ENCODE results near the gene FAM90A1.
"Not testable (repeated sequence)": the region's sequence is repeated elsewhere in the genome, so short reads cannot be mapped to it uniquely, and the experiment has no call there.

The FAM90A1 gene

GRCh38 chr12:8233300-8233855 lies 6.0 kb upstream of the FAM90A1 start:
- not testable (repeated sequence) for DNase-seq

DNA sequence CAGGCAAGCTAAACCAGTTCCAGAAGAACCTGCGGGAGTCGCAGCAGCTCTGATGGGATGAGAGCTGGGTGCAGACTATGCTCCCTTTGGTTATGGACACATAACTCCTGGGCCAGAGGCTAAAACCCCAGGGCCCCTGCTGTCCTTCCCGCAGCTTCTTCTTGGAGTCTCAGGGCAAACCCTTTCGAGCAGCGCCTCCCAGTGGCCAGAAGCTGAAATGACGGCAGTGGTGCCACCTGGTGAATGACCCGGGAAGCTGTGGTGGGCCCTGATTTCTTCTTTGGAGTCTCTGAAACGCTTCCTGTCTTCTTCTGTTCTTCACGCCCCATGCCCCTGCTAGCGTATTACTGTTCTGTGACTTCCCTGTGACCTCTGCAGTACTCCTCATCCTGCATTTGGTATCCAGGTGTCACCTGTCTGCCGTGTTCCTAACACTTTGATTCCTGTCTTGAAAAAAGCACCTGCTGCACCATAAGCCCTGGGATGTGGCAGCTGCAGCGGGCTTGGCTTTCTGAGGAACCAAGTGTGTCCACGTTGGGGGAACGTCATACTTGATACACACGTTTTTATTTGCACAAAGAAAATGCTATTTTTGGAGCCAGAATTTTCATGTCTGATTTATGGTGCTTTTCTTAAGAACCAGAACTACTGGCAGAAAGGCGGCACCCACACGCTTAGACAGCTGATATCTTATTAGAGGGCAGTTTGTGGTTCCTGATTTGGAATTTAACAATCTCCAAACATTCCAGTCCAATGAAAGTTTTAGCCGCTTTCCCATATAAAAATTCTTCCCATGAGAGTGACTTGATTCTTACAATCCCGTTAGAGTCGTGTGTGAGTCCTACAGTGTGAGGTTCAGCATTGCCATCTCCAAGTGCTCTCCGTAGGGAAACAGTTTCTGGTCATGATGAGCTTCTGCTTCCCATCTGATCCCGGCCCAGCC lies 4.5 kb upstream of the FAM90A1 start:
- DNase-seq, result peak; percentile 47

GRCh38 chr12:8231049-8231448 lies 3.6 kb upstream of the FAM90A1 start:
- DNase-seq, result not testable (repeated sequence)

DNA sequence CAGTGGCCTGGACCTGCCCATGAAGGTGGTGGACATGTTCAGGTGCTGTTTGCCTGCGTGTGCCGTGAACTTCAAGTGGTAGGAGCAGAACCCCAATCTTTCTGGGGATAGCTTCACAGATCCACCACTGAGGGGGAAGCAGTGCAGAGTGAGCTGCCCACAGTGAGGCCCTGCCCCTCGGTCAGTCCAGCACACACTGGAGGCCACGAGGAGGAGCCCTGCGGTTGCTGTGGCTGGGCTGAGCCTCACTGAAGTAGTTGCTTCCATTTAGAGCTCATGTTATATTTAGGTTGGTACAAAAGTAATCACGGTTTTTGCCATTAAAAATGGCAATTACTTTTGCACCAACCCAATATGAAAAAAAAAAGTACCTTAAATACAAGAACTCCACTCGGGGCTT lies 2.1 kb upstream of the FAM90A1 start:
- not testable (repeated sequence) for DNase-seq

GRCh38 chr12:8228607-8229006 lies 1.2 kb upstream of the FAM90A1 start:
- not testable (repeated sequence) for DNase-seq

GRCh38 chr12:8227732-8228077 lies 287 bp upstream of the FAM90A1 start:
- not testable (repeated sequence) for DNase-seq

DNA sequence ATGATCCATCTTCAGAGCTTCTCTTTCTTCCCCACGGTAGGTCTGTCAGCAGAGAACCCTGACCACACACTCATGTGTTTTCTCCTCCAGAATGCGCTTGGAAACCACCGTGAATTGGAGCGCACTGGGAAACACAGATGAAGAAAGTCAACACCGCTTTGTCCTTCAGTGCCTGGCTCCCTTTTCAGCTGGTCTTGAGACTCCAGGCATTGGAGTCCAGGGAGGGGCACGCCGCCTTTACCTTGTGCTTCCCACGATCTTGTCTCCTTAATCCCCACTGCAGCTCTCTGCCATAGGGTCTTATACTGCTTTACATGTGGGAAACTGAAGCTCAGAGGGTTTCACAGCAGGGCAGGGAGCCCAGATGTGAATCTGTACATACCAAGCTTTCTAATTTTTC lies 1.1 kb downstream of the FAM90A1 start:
- no peak for DNase-seq

DNA sequence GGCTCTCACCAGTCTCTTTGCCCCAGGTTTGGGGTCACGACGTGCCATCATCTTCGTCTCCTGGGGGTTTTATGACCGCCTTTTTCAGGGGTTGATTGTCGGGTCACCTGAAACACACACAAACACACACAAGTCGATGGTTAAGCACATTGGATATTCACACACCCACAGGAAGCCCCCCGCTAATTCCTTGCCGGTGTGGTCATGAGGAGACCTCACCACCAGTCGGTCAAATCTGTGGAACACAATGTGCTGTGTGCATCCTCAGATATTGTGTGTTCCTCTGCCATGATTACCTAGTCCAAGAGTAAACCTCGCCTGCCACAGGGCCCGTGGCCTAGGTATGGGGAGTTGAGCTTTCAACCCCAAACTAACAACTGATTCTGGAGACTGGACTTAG lies 2.6 kb downstream of the FAM90A1 start:
- not testable (repeated sequence) for DNase-seq

GRCh38 chr12:8223646-8224045 lies 3.8 kb downstream of the FAM90A1 start:
- DNase-seq, result not testable (repeated sequence)

GRCh38 chr12:8222303-8222702 lies 5.1 kb downstream of the FAM90A1 start:
- not testable (repeated sequence) for DNase-seq

DNA sequence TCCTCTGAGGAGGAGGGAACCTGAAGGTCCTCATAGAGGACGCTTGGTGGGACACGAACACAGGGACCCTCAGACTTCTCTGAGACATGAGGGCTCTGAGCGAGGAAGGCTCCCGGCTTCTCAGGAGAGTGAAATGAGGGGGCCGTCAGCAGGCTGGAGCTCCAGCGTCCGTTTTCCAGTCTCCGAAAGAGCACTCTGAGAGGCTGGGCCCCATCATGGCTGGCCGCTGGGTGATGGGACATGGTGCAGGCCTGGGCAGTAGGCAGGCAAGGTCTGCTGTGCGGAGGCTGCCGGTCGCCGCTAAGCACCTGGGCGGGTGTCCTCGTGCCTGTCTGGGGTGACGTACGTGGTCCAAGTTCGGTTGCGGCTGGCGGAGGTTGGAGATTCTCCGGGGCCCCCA lies 5.6 kb downstream of the FAM90A1 start:
- not testable (repeated sequence) for DNase-seq

GRCh38 chr12:8221375-8221774 lies 6.0 kb downstream of the FAM90A1 start:
- not testable (repeated sequence) for DNase-seq

DNA sequence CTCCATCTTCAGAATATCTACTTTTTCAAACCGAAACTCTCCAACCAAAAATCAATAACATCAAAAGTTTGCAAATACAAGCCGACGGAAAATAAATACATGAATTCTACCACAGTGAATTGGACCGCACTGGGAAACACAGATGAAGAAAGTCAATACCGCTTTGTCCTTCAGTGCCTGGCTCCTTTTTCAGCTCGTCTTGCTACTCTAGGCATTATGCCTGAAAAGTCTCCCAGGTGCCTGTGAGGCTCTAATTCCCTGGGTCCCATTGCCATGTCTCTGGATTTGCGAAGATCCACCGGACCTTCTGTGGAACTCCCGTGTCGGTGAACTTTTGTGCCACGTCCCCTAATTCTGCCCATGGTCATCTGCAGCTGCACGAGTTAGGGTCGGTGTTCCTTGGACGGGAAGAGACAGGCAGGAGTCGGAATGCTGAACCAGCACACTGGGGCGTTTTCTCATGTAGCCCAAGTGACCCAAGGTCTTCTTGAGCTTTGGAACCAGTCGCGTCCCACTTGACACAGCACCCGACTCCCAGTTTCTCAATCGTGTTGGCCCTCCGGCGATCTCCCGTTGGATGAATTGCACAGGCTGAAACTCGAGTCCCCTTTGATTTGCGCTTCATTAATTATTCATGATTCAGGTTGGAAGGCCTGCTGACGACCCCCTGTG lies 8.6 kb downstream of the FAM90A1 start:
- not testable (repeated sequence) for DNase-seq

GRCh38 chr12:8197685-8198308 lies 29.6 kb downstream of the FAM90A1 start:
- DNase-seq, result not testable (repeated sequence)

DNA sequence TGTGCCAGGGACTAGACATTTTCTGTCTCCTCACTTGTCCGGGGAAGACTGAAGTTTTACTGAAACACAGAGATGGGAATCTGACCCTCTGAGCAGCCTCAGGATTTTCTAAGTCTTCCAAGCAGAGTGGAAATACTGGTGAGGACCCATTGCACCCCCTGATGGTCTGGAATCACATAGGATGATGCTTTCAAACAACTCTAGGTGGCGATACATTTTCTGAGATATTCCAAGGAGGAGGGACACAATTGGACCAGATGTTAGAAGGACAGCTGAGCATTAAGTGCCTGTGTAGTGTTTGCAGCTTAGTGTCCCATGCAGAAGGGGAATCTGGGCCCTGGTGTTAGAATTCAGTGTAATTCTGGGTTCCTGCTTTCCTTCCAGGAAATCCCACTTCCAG lies 39.3 kb downstream of the FAM90A1 start:
- DNase-seq, result not testable (repeated sequence)

GRCh38 chr12:8184206-8184605 lies 43.2 kb downstream of the FAM90A1 start:
- DNase-seq, result not testable (repeated sequence)

- not testable (repeated sequence) for DNase-seq
These were observed 44.1 kb downstream of the FAM90A1 start for GRCh38 chr12:8183346-8183745.

GRCh38 chr12:8182923-8183322 lies 44.5 kb downstream of the FAM90A1 start:
- not testable (repeated sequence) for DNase-seq

DNA sequence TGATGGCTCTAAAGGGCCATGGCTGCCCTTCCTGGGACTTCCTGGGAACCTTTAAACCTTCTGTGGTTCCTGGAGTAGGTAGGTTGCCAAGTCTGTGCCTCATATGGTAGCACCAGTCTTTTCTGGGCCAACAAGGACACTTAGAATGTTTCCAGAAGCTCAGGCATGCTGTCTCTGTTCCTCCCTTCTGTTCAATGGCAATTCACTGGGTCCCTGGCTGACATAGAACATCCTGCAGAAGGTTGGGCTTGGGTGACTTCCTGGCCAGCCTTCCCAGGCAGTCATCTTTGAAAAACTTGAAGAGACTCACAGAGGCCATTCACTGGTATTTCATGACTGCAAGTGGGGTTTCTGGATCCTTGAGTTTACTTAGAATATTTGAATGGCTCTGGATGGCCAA lies 46.1 kb downstream of the FAM90A1 start:
- not testable (repeated sequence) for DNase-seq

DNA sequence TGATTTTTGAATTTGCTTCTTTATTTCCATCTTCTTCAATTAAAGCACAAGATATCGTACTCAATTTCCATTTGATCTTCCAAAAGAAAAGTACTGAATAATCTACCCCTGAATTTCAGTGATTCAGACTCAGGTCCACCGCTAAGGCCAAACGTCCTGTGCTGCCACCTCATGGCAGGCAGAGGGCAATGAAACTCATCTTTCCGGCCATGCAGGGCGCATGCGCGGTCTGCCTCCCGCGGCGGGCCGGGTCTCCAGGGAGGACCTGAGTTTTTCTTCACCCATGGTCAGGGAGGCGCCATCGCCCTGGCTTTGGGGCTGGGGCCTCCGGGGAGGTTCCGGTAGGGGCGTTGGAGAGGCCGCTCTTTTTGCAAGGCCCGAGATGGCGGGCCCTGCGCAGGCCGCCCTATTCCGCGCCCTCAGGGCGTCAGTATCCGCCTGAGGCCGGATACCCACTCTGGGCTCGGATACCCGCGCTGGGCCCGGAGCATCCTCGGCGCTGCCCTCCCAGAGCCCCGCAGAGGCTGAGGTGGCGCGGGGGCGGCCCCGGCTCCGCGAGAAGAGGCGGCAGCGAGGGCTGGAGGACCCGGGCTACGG lies 47.3 kb downstream of the FAM90A1 start:
- DNase-seq, result peak; percentile 43

- not testable (repeated sequence) for DNase-seq
These were observed 54.5 kb downstream of the FAM90A1 start for GRCh38 chr12:8172911-8173310.
